HPDE6-E6E7 (cell line): ENCODE data around the gene SGK1.
"Not testable (repeated sequence)": the region's sequence is repeated elsewhere in the genome, so short reads cannot be mapped to it uniquely, and the experiment has no call there.

Experiments used
- DNase-seq: peaks from one replicate; pipeline ENCODE4 v3.0.0; 2011; ENCODE audit warnings: missing footprints; ENCODE audit errors: extremely low spot score

The SGK1 gene

DNA sequence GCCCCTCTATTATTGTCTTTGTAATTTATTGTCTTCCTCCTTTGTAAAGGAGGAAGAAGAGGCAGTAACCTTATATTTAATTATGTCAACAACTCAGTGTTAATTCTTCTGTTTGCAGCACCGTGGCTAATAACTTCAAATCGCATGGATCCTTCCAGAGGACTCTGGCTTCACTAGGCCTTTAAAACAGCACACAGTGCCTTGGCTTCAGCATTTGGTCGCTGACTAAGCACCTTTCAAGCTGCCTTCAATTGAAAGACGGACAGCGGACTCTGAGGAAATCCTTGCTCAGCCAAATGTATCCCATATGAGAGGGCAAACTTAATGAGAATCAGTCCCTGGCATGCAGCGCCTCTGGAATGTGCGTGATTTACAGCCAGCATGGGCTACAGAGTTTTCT lies 64.2 kb downstream of the SGK1 start:
- DNase-seq: no peak

DNA sequence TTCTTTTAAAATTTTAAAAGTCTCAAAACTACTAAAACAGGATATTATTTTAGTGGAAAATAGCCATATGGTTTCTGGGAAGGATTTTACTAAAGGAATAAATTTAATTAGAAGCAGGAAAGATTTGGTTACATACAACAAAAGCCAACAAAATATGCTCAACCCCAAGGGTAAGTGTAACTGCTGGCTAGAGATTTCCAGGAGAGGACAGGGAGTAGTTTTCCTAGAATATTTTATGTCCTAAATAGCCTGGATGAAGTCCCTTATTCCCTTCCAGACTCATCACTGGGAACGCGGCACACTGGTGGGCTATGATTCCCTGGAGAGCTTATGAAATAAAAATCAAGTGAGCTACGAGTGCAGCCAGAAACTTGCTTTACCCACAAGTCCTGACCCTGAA lies 66.6 kb downstream of the SGK1 start:
- DNase-seq: no peak

DNA sequence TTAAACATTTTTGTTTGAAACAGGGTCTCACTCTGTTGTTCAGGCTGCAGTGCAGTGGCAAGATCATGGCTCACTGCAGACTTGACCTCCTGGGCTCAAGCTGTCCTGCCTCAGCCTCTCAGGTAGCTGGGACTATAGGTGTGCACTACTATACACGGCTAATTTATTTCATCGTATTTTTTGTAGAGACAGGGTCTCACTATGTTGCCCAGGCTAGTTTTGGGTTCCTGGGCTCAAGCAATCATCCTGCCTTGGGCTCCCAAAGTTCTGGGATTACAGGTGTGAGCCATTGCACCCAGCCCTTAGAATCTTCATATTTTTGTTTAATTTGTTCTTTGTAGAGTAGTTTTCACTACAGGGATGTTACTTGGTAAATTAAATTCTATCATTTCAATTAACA lies 67.1 kb downstream of the SGK1 start:
- no peak for DNase-seq

DNA sequence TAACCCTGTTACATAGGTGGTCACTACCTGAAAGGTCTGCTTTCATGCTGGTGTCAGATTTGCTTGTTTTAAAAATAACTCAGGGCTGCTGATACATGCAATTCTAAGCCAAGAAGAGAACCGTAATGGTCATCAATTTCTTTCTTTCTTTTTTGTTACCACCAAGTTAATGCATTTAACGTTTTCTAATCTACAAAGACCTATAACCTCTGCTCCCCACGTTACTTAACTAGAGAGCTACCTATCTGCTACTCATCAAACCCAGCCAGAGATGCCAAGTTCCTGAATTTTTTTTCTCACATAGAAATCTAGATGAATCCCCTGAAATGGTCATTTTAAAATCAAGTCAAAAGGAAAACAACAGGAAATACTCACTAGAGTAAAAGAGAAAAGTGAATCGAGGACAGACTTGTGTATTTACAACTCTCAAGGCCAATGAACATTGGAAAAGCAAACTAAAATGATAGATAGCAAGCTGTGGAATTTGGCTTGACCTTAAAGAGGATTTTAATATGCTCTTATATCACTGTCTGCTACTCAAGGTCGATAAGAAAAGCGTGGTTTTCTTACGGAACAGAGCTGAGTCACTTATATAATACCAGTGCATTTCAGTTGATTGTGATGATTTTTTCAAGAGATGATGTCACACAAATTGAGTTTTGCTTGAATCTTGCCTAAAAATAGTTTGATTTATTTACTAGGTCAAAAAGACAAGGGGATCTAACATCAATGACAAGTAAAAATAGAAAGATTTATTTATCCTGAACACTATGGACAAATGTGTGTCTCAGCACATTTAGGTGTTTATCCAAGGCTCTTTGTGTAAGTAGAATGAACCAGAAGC lies 67.9 kb downstream of the SGK1 start:
- no peak for DNase-seq

DNA sequence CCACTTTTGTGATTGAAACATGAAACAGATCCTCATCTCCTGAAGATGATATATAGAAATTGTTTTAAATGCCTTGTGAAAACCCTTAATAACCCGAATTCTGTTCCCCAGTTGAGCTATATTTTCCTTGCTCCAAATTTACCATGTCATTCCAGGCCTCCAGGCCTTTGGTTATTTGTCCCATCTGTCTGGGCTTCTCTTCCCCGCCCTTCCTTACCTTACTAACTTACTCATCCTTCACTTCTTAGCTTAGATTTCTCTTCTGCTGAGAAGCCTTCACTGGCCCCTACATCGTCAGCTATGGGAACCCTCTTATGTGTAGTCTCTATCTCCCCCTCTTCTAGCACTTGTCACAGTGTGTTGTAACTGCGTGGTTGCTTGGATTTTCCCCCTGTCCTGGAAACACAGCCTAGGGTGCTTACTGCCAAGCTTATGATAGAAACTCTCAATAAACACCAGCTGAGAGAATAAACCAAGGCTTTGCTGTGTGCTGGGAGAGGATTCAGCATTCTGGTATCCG lies 68.6 kb downstream of the SGK1 start:
- DNase-seq: no peak

DNA sequence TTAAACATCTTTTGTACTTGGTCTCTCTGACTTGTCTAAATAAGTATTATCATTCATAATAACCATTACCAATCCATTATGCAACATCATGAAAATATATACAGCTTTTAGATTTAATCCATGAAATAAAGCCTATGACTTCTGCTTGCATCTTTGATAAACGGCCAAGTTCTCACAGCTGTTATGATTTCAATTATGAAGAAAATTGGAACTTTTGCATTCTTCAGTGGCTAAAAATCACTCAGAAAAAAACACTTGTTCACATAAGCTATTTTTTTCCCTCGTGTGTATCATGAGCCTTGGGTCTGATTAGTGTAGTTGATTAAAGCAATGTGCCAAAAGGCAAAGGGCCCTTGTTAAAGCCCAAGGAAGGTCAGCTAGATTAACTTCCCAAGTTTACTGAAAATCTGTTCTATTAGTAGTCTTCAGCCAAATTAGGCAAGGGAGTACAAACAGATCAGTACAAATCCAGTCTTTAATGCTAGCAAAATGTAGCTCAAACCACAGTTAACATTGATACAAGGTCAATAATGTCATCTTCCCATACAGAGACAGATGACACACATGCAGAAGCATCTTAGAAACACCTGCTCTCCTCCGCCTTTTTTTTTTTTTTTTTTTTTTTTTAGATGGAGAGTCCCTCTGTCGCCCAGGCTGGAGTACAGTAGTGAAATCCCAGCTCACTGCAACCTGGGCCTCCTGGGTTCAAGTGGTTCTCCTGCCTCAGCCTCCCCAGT lies 69.9 kb downstream of the SGK1 start:
- DNase-seq: no peak

DNA sequence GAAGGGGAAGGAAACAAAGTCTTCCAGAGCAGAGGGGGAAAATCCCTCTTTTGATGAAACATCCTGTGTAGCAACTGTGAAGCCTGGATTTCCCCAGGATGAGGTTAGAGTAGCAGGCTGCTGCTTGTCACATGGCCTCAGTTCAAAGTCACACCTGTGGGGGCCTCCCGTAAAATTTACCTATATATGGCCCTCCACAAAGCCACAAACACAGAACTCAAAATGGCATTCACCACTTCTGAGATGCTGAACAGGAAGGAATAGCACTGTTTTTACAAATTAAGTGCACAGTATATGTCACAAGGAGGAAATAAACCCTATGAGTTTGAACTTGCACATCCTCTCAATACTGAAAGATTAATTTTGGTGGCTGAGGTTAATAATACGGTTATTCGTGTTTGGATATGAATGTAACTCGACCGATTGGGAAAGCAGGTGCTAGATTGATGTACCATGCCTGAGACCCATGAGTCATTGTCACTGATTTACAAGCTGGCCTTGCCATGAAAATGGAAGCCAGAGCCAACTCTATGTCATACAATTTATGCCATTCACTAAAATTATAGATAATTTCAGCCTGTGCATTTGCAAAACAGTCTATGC lies 70.6 kb downstream of the SGK1 start:
- DNase-seq: no peak

DNA sequence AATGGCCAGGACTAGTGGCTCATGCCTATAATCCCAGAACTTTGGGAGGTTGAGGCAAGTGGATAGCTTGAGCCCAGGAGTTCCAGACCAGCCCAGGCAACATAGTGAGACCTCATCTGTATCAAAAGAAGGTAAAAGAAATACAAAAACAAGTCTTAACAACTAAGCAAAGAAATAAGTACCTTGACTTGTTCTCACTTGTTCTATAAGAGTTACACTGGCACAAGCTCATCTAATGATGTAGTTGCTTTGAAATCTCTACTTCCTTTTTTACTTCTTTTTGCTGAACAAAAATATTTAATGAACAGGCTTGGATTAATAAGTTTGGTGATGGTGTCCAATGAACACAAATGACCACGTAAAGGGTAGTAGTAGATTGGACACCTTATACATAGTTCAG lies 72.2 kb downstream of the SGK1 start:
- peak; percentile 14 for DNase-seq

DNA sequence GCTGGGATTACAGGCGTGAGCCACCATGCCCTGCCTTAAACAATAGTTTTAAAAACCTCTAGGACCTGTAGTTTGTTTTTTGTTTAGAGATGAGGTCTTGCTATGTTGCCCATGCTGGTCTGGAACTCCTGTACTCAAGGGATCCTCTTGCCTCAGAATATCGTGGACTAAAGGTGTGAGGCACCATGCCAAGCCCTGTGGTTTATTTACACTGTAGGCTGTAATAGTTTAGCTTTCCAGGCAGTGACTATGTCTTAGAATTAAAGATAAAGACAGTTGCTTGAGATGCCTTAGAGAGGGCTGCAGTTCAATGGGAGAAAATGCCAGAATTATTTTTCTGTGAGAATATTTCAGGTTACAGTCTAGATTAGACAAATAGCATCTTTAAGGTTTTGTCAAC lies 72.9 kb downstream of the SGK1 start:
- DNase-seq: no peak

DNA sequence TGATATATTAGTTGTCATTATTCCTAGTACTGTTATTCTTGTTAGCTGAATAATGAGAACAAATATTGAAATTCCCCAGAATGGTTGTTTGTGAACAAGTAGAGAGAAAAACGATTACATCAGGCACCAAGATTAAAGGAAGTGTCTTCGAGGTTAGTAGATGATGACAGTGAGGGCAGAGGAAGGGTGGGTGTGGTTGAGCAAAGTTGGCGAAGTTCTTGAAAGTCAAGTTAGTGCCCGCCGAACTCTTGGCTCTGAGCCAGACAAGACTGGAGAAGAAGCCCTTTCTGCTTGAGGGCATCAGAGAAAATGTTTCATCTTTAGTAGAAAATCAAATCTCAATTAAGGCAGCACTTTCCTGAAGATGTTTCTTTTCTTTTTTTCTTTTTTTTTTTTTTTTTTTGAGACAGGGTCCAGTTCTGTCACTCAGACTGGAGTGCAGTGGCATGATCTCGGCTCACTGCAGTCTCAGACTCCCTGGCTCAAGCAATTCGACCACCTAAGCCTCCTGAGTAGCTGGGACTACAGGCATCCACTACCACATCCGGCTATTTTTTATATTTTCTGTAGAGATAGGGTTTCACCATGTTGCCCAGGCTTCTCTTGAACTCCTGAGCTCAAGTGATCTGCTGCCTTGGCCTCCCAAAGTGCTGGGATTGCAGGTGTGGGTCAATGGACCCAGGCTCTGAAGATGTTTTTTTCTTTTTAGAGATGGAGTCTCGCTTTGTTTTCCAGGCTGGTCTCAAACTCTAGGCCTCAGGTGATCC lies 77.1 kb downstream of the SGK1 start:
- DNase-seq: peak; percentile 21

DNA sequence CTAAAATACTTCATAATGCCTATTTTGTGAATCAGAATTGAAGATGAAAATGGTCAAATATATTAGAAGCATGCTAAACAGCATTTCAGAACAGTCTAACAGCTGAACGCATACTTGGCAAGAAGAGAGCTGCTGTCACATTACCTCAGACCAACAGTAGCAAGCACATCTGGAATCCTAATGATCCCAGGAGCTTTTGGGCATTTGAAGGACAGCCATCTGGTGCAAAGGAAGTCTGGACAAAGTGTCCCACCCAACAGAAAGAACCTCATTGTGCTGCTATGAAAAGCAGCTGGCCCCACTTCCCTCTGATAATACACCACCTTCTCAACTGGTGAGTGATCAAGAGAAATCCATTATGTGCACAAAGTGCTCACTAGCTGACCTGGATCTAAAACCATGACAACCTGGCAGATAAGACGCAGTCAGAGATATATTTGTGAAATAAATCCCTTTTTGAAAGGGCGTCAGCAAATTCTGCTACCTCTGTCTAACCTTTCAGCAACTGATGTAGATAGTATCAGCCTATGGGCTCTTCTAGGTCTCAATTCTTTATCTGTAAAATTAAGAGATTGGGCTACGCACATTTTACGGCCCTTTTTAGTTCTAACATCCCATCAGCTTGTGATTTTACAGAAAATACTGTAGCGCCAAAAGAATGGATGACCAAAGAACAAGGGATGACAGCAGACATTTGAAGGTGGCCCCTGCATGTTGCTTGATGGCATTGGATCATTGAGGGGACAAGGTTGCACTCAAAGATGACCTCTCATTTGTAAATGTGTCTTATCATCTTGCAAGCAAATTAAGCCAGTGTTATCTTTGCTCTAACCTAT lies 78.7 kb downstream of the SGK1 start:
- DNase-seq: no peak

DNA sequence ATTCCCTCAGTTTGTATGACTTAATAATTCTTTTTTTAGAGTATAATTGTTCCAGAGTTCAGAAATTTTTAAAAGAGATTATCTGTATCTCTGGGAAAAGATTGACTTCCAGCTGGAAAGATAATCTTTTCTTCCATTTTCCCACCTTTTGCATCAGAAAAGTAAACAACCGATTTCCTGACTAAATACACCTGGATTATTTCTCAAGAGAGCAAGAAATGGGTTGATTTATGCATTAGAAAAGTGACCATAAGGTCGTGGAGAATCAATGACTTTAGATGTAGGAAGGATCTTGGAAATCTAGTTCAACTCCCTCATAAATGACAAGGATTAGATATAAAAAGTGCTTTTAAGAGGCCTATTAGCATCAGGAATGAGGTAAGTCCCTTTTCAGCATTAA lies 79.9 kb downstream of the SGK1 start:
- DNase-seq: no peak

DNA sequence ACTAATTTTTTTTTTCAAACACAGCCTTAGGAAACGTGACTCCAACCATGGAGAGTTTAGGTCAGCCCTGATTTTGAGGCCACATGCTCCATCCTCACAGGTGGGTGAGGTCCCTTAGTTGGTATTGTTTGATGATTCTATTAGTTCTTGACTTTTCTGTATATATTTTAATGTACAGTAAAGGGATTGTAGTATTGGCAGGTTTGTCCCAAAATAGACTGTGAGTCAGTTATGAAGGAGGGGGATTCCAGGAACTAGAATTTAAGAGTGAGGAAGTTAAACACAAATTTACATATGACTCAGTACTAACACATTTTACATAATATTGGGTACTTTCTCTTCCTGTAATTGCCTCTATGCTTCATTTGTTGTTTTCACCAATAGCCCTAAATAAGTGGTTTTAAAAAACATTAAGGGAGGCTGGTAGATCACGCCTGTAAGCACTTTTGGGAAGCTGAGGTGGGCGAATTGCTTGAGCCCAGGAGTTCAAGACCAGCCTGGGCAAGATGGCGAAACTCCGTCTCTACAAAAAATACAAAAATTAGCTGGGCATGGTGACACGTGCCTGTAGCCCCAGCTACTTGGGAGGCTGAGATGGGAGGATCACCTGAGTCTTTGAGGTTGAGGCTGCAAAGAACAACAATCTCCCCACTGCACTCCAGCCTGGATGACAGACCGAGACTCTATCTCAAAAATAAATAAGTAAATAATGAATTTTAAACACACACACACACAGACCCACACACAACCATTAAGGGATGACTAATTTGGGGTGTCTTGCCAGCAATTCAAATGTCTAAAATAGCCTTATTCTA lies 81.8 kb downstream of the SGK1 start:
- DNase-seq: peak; percentile 65

DNA sequence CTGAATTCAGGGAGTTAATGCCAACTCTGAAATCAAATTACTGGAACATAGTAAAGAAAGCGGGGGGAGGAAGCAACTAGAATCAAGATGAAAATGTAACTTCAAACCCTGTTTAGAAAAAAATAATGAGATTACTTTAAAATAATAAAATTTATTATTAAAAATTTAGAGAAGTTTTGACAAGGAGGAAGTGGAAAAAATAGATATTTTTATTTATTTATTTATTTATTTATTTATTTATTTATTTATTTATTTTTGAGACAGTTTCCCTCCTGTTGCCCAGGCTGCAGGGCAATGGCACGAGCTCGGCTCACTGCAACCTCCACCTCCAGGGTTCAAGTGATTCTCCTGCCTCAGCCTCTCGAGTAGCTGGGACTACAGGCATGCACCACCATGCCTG lies 82.6 kb downstream of the SGK1 start:
- DNase-seq: not testable (repeated sequence)

DNA sequence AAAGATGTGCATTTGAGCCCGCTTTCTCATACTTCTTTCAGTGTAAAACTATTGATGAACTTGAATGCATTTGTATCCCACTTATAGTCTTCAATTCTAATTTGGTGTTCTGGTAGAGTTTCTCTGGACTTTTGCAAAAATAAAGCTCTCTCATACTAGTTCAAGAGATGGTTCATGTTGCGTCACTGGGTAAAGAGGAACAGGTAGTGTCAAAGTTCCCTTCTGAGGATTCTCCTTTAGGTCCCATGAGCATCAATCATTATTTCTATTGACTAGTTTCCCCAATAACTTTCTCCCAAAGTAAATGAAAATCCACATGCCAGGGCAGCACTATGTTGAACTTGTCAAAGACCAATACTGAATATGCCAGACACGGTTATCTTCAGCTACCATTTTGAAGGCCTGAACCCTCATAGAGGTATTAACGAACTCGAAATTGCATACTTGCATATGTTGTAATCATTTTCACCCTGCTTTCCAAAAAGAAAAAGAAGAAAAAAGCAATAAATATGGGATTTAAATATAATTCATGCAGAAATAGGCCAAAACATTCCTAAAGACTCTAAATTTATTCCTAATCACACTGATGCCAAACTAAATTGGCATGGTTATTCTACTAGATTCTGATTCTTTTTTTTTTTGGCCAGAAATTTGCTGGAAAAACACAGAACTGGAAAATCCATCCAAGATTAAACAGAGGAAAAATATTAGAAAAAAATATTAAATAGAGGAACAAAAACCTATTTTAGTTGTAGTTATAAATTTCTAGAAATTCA lies 84.5 kb downstream of the SGK1 start:
- DNase-seq: no peak

DNA sequence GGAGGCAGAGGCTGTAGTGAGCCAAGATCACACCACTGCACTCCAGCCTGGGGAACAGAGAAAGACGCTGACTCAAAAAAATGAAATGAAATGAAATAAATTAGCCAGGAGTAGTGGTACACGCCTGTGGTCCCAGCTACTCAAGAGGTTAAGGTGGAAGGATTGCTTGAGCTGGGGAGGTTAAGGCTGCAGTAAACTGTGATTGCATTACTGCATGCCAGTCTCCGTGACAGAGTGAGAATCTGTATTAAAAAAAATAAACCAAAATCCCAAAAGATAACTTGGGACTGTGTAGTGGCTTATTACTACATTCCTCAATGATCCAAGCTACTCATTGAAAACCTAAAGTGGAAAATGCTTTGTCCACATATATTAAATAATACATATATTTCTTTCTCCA lies 87.0 kb downstream of the SGK1 start:
- no peak for DNase-seq

DNA sequence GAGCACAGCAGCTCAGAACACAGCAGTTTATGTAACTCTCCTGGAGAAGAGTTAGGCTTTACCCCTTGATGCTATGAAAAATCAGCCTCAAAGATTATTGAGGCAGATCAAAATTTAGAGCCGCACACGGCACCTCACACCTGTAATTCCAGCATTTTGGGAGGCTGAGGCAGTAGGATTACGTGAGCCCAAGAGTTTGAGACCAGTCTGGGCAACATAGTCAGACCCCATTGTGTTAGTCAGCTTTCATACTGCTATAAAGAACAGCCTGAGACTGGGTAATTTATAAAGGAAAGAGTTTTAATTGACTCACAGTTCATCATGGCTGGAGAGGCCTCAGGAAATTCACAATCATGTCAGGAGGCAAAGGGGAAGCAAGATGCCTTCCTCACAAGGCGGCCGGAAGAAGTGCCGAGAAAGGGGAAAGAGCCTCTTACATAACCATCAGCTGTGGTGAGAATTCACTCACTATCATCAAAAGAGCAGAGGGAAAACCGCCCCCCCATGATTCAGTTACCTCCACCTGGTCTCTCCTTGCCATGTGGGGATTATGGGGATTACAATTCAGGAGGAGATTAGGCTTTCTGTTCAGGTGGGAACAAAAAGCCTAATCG lies 87.7 kb downstream of the SGK1 start:
- no peak for DNase-seq

DNA sequence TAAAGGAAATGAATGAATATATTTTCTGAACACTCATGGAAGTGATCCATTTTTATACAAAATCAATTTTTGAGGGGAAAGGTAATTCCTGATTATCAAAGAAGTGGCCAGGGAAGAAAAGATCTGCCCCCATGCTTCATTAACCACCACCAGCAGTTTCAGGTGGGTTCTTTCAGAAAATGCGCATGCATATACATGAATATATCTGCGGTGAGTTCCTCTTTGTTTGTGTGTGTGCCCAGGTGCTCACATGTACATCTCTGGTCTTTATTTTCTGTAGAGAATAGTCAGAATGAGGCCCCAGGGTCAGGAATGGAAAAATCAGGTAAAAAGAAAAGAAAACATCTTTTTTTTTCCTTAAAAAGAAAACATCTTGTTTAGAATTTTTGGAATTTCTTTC lies 88.4 kb downstream of the SGK1 start:
- DNase-seq: no peak
